Ecto neural progenitor cell (in vitro differentiated cells): ENCODE results near the gene ZBED5.
A peak's percentile ranks its signal among the peaks of the same experiment; 100 is the strongest.
"Not testable (repeated sequence)": the region's sequence is repeated elsewhere in the genome, so short reads cannot be mapped to it uniquely, and the experiment has no call there.

Source experiments
- DNase-seq: peaks from one replicate; pipeline ENCODE4 v3.0.0-alpha.2; 2018; ENCODE audit warnings: low spot score

The ZBED5 gene

GRCh38 chr11:10838083-10838482, 19.8 kb downstream of the ZBED5 start:
- no peak for DNase-seq

GRCh38 chr11:10836884-10837283, 21.0 kb downstream of the ZBED5 start:
- not testable (repeated sequence) for DNase-seq

- DNase-seq: no peak
Observed at GRCh38 chr11:10829139-10829538, 28.7 kb downstream of the ZBED5 start.

- no peak for DNase-seq
Observed at GRCh38 chr11:10828402-10828801, 29.5 kb downstream of the ZBED5 start.

- DNase-seq: no peak
Observed at GRCh38 chr11:10824888-10825287, 33.0 kb downstream of the ZBED5 start.

- DNase-seq: no peak
Observed at GRCh38 chr11:10823152-10823579, 34.7 kb downstream of the ZBED5 start.

GRCh38 chr11:10822491-10822890, 35.4 kb downstream of the ZBED5 start:
- DNase-seq: not testable (repeated sequence)

GRCh38 chr11:10818594-10818993, 39.3 kb downstream of the ZBED5 start:
- no peak for DNase-seq

GRCh38 chr11:10813945-10814344, 43.9 kb downstream of the ZBED5 start:
- no peak for DNase-seq

GRCh38 chr11:10809373-10810160, 48.3 kb downstream of the ZBED5 start:
- DNase-seq: no peak

- peak; percentile 99 for DNase-seq
Observed at GRCh38 chr11:10808553-10809372, 49.1 kb downstream of the ZBED5 start, which contains the start of gene EIF4G2. Gene EIF4G2 (minus strand): TSS chr11:10808926.

GRCh38 chr11:10808235-10808552, 49.7 kb downstream of the ZBED5 start:
- DNase-seq: no peak

GRCh38 chr11:10807493-10808234, 50.2 kb downstream of the ZBED5 start:
- peak; percentile 70 for DNase-seq

- no peak for DNase-seq
Observed at GRCh38 chr11:10806206-10806605, 51.6 kb downstream of the ZBED5 start.

- DNase-seq: no peak
Observed at GRCh38 chr11:10805741-10806140, 52.1 kb downstream of the ZBED5 start.

- no peak for DNase-seq
Observed at GRCh38 chr11:10803676-10804075, 54.2 kb downstream of the ZBED5 start.
